ENCODE data around the gene SP2. TPM values are rescaled to one million over a fixed set of nuclear protein-coding genes. Genes with fewer than 3 reads are reported as not detected.

SP2 gene
- total and polyA plus RNA-seq, 2 donors (not counting 1 experiment from before 2014, with no cell fraction given), result 1.5 to 2.6 TPM

DNA sequence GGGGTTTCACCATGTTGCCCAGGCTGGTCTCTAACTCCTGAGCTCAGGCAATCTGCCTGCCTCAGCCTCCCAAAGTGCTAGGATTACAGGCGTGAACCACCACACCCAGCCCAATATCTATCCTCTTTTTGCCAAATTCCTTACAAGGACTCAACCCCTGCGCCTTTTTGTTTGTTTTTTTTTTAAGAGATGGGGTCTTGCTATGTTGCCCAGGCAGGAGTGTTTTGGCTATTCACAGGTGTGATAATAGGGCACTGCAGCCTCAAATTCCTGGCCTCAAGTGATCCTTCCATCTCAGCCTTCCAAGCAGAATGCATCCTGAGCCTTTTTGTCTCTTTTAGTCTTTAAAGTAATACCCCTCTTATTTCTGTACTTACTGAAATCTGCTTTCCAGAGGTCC is 17.0 kb downstream of the SP2 start:
- no peak overlapping the region for H2AFZ ChIP-seq (ENCODE audit: low read length)
- no peaks in the 10 kb centered on the region for H3K79me2 ChIP-seq (ENCODE audit: control insufficient read depth, insufficient read depth, low read length)
- H3K4me1 ChIP-seq (ENCODE audit: control insufficient read depth, extremely low read depth, insufficient read depth, low read length), result no peaks in the 10 kb centered on the region
- H3K9ac ChIP-seq (ENCODE audit: insufficient read depth, low read length), result no peak overlapping the region
- H4K20me1 ChIP-seq (ENCODE audit: control insufficient read depth, extremely low read depth, insufficient read depth, low read length), result no peaks in the 10 kb centered on the region
- no peaks in the 10 kb centered on the region for H3K27me3 ChIP-seq (ENCODE audit: control insufficient read depth, insufficient read depth, low read length)
- no peak overlapping the region for H3K4me2 ChIP-seq (ENCODE audit: extremely low read depth, insufficient read depth, low read length)
- no peaks in the 10 kb centered on the region for H3K9me3 ChIP-seq (ENCODE audit: control insufficient read depth, insufficient read depth, low read depth, low read length)
- peaks cover 3% of the 10 kb centered on the region for H3K36me3 ChIP-seq (ENCODE audit: control insufficient read depth, insufficient read depth, low read length)
- TF ChIP-seq, protein P1, sequence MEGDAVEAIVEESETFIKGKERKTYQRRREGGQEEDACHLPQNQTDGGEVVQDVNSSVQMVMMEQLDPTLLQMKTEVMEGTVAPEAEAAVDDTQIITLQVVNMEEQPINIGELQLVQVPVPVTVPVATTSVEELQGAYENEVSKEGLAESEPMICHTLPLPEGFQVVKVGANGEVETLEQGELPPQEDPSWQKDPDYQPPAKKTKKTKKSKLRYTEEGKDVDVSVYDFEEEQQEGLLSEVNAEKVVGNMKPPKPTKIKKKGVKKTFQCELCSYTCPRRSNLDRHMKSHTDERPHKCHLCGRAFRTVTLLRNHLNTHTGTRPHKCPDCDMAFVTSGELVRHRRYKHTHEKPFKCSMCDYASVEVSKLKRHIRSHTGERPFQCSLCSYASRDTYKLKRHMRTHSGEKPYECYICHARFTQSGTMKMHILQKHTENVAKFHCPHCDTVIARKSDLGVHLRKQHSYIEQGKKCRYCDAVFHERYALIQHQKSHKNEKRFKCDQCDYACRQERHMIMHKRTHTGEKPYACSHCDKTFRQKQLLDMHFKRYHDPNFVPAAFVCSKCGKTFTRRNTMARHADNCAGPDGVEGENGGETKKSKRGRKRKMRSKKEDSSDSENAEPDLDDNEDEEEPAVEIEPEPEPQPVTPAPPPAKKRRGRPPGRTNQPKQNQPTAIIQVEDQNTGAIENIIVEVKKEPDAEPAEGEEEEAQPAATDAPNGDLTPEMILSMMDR (conservative IDR thresholded peaks at IDR 0.05 in 1 of 2, IDR thresholded peaks at IDR 0.05 in 1 of 2; ENCODE audit: low read depth in 1 of 2, low read length in 2 of 2), result no peak
- TF ChIP-seq EZH2 (IDR thresholded peaks at IDR 0.05; ENCODE audit: low read length, missing control alignments), result no peak
- H3K4me3 ChIP-seq (replicated peaks in 1 of 4; ENCODE audit: control extremely low read depth in 1 of 4, insufficient read depth in 1 of 4, low read depth in 3 of 4, low read length in 4 of 4), result no peak overlapping the region
- DNase-seq (ENCODE audit: low read depth in 2 of 2), result no peak
- H3K27ac ChIP-seq (ENCODE audit: insufficient read depth, low read length), result no peak overlapping the region

DNA sequence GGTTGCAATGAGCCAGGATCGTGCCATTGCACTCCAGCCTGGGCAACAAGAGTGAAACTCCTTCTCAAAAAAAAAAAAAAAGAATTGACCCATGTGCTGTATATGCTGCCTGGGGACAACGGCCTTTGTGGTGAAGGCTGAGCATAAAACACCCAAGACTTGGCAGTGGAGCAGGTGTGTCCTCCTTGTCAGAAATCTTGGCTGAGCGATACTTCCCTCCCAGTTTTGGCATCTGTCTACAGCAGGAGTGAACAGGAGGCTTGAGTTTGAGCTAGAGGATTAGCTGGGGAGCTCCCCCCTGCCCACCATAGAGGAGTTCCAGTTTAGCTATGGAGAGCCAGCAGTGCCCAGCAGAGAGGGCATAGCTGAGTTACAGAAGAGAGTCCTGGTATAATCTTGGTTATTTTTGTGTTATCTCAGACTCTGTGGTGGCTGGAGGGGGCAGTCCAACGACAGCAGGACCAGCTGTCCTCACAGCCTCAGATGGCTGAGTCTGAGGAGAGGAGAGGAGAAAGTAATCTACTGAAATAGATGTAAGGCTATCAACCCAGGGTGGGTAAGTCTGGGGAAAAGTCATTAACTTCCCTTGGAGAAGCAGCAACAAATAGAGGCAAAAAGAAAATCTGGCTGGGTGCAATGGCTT is 18.4 kb downstream of the SP2 start:
- TF ChIP-seq, protein P1 (conservative IDR thresholded peaks at IDR 0.05 in 1 of 2, IDR thresholded peaks at IDR 0.05 in 1 of 2; ENCODE audit: low read depth in 1 of 2, low read length in 2 of 2), result no peak
- no peak for TF ChIP-seq EZH2 (IDR thresholded peaks at IDR 0.05; ENCODE audit: low read length, missing control alignments)
- Histone ChIP-seq H3K27ac (ENCODE audit: insufficient read depth, low read length) (no peak overlapping the region), H3K9me3 (ENCODE audit: control insufficient read depth, insufficient read depth, low read depth, low read length) (no peaks in the 10 kb centered on the region), H4K20me1 (ENCODE audit: control insufficient read depth, extremely low read depth, insufficient read depth, low read length) (no peaks in the 10 kb centered on the region), H3K36me3 (ENCODE audit: control insufficient read depth, insufficient read depth, low read length) (peaks cover 3% of the 10 kb centered on the region), H3K9ac (ENCODE audit: insufficient read depth, low read length) (no peak overlapping the region), H3K27me3 (ENCODE audit: control insufficient read depth, insufficient read depth, low read length) (no peaks in the 10 kb centered on the region), H3K4me1 (ENCODE audit: control insufficient read depth, extremely low read depth, insufficient read depth, low read length) (no peaks in the 10 kb centered on the region), H3K79me2 (ENCODE audit: control insufficient read depth, insufficient read depth, low read length) (no peaks in the 10 kb centered on the region), H3K4me2 (ENCODE audit: extremely low read depth, insufficient read depth, low read length) (no peak overlapping the region), H3K4me3 (replicated peaks in 1 of 4; ENCODE audit: control extremely low read depth in 1 of 4, insufficient read depth in 1 of 4, low read depth in 3 of 4, low read length in 4 of 4) (no peak overlapping the region), H2AFZ (ENCODE audit: low read length) (no peak overlapping the region)
- no peak for DNase-seq (ENCODE audit: low read depth in 2 of 2)

DNA sequence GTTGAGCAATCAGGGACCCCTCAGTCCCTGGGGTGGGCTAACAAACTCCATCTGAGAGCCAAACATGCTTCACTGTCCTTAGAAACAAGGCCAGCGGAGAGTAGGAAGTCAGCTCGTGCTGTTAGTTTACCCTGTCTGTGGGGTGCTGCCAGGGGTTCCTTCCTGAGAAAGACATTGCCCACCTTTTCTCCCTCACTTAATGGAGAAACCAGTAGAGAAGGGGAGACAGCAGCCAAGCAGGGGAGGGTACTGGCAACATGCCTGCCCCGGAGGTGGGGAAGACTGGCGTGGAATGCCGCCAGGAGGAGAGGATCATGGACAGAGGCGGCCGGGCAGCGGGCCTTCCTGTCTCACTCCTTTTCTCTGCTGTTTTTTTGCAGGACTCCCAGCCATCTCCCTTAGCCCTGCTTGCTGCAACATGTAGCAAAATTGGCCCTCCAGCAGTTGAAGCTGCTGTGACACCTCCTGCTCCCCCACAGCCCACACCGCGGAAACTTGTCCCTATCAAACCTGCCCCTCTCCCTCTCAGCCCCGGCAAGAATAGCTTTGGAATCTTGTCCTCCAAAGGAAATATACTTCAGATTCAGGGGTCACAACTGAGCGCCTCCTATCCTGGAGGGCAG is 19.9 kb downstream of the SP2 start:
- no peaks in the 10 kb centered on the region for H3K9me3 ChIP-seq (ENCODE audit: control insufficient read depth, insufficient read depth, low read depth, low read length)
- no peaks in the 10 kb centered on the region for H3K4me1 ChIP-seq (ENCODE audit: control insufficient read depth, extremely low read depth, insufficient read depth, low read length)
- TF ChIP-seq, protein P1 (conservative IDR thresholded peaks at IDR 0.05 in 1 of 2, IDR thresholded peaks at IDR 0.05 in 1 of 2; ENCODE audit: low read depth in 1 of 2, low read length in 2 of 2), result no peak
- no peak for TF ChIP-seq EZH2 (IDR thresholded peaks at IDR 0.05; ENCODE audit: low read length, missing control alignments)
- H3K4me2 ChIP-seq (ENCODE audit: extremely low read depth, insufficient read depth, low read length), result no peak overlapping the region
- H3K36me3 ChIP-seq (ENCODE audit: control insufficient read depth, insufficient read depth, low read length), result peaks cover 3% of the 10 kb centered on the region
- no peaks in the 10 kb centered on the region for H3K79me2 ChIP-seq (ENCODE audit: control insufficient read depth, insufficient read depth, low read length)
- peak in 1 of 2 donors; percentile 10 for DNase-seq (ENCODE audit: low read depth in 2 of 2)
- no peaks in the 10 kb centered on the region for H3K27me3 ChIP-seq (ENCODE audit: control insufficient read depth, insufficient read depth, low read length)
- H3K4me3 ChIP-seq (replicated peaks in 1 of 4; ENCODE audit: control extremely low read depth in 1 of 4, insufficient read depth in 1 of 4, low read depth in 3 of 4, low read length in 4 of 4), result no peak overlapping the region
- H4K20me1 ChIP-seq (ENCODE audit: control insufficient read depth, extremely low read depth, insufficient read depth, low read length), result no peaks in the 10 kb centered on the region
- no peak overlapping the region for H3K9ac ChIP-seq (ENCODE audit: insufficient read depth, low read length)
- H3K27ac ChIP-seq (ENCODE audit: insufficient read depth, low read length), result no peak overlapping the region
- H2AFZ ChIP-seq (ENCODE audit: low read length), result no peak overlapping the region
